ENCODE data around the gene EN1.
A peak's percentile ranks its signal among the peaks of the same experiment; 100 is the strongest.

EN1 gene

GRCh38 chr2:118846953-118847761 is at the start of gene EN1:
EN1 (minus strand) TSS chr2:118847648; CDS start chr2:118847167, 481 bp downstream.
- DNase-seq (ENCODE audit: low read depth) = no peak

DNA sequence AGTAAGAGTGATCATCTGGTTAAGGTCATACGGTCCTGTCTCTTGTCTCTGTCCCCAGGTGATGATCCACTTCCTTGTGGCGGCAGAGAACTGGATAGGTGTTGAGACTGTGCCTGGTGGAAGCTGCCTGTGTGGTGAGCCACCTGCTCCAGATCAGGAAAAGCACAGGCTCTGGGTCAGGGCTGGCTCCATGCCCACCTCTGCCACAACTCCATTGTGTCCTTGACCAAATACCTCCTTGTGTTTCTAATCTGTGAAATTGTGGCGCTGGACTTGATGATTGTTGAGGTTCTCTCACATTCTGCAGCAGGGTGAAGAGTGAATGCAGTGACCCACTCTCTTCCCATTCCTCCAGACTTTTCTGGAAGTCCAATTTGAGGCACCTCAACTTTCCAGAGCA is 45.7 kb upstream of the EN1 start:
- no peak for TF ChIP-seq CTCF (IDR thresholded peaks at IDR 0.05; ENCODE audit: low read length, missing control alignments)
- no peak for DNase-seq (ENCODE audit: low read depth)
- H3K4me3 ChIP-seq (replicated peaks; ENCODE audit: low read depth, low read length) = no peak overlapping the region

More at GRCh38 chr2:118846953-118847761, at the start of gene EN1:
- peak within 1 kb of the TSS; percentile 20 for H3K4me3 ChIP-seq (replicated peaks; ENCODE audit: low read depth, low read length)
- no peak for TF ChIP-seq CTCF (IDR thresholded peaks at IDR 0.05; ENCODE audit: low read length, missing control alignments)

GRCh38 chr2:118889995-118890394 is 42.5 kb upstream of the EN1 start:
- no peak for DNase-seq (ENCODE audit: low read depth)
- TF ChIP-seq CTCF (IDR thresholded peaks at IDR 0.05; ENCODE audit: low read length, missing control alignments) = no peak
- H3K4me3 ChIP-seq (replicated peaks; ENCODE audit: low read depth, low read length) = no peak overlapping the region

DNA sequence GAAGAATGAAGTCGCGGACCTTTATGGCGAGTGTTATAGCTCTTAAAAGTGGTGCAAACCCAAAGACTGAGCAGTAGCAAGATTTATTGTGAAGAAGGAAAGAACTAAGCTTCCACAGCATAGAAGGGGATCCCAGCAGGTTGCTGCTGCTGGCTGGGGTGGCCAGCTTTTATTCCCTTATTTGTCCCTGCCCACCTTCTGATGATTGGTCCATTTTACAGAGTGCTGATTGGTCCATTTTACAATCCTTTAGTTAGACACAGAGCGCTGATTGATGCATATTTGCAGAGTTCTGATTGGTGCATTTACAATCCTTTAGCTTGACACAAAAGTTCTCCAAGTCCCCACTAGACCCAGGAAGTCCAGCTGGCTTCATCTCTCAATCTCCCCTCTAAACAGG is 36.3 kb upstream of the EN1 start:
- H3K4me3 ChIP-seq (replicated peaks; ENCODE audit: low read depth, low read length) = no peak overlapping the region
- no peak for TF ChIP-seq CTCF (IDR thresholded peaks at IDR 0.05; ENCODE audit: low read length, missing control alignments)
- no peak for DNase-seq (ENCODE audit: low read depth)

DNA sequence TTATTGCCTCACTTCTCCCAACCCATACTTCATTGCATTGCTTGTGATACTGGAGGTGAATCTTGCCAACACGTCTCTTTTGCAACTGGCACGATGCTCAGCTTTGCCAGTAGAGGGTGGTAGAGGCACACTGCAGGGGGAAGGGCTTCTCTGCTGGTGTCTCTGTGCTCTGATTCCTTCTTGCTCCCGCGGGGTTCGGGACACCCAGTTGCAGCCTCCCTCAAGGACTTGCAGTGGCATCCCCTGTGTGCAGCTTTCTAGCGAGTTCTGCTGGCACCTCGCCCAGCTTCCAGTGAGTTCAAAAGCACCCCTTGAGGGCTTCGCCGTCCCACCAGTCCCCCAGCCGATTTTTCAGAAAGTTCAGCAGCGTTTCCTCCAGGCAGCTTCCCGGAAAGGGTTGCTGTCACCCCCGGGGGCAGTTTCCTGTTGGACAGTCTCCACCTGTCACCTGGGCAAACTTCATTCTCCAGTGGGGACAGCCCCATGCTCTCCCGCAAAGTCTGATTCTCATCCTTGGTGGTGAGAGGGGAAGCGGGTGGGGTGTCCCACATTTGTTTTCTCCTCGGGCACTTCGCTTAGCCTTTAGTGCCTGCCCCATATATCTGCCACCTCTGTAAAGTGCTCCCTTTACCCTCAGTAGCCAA is 35.4 kb upstream of the EN1 start:
- DNase-seq (ENCODE audit: low read depth) = peak; percentile 61
- TF ChIP-seq CTCF (IDR thresholded peaks at IDR 0.05; ENCODE audit: low read length, missing control alignments) = peak; percentile 98
- H3K4me3 ChIP-seq (replicated peaks; ENCODE audit: low read depth, low read length) = peak overlapping the region; percentile 10

DNA sequence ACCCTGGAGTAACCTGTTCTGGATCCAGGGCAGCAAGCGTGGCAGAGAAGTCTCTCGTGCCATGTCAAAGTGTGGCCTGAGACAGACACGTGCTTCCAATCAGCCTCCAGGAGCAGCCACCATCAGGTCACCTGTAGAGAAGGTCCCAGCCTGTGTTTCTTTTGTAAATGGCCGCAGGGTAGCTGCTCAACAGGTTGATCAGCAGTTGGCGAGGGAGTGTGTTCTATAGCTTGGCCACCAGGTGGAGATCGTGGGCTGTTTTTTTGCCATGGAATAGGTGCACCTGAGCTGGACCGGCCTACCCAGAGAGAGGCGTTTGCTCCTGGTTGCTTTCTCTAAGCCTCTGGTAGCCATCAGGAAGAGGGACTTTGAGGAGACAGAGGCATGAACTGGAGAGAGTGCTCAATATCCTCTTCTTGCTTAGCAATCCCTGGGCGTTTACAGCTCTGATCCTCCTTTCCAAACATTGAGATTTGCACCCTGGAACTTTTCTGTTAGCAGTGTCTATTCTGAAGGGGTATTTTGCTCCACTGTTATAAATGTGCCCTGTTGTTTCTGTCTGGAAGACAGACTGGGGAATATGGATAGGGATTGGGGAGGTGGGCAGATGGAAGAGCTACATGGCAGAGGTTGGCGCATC is 34.2 kb upstream of the EN1 start:
- TF ChIP-seq CTCF (IDR thresholded peaks at IDR 0.05; ENCODE audit: low read length, missing control alignments) = peak; percentile 81
- H3K4me3 ChIP-seq (replicated peaks; ENCODE audit: low read depth, low read length) = no peak overlapping the region
- peak; percentile 45 for DNase-seq (ENCODE audit: low read depth)
